SK-N-SH (cell line): ENCODE measurements around the gene CD34. TPM values are rescaled to one million over a fixed set of nuclear protein-coding genes. Genes with fewer than 3 reads are reported as not detected.

Experiments
- CTCF ChIA-PET: fragments of 300-600, 350-600 bp; formaldehyde crosslinking; extraction: SDS; loops from one replicate; lab custom pipeline; 2021; lab: Yijun Ruan, JAX
- POLR2A ChIA-PET: fragments of 350-600 bp; sonication (Branson Sonifier 250); formaldehyde crosslinking; extraction: SDS; loops from one replicate; lab custom pipeline; 2020; ENCODE audit warnings: antibody characterized with exemption, inconsistent platforms; lab: Yijun Ruan, JAX
- DNase-seq: peaks from one replicate; pipeline ENCODE4 v3.0.0; 2012
- H2AFZ ChIP-seq: fragments of 200-600 bp; sonication (generic); 2 replicates; pipeline ENCODE4 v1.8.1; 2016; ENCODE audit warnings: antibody characterized with exemption, mild to moderate bottlenecking, low read depth
- H3F3A ChIP-seq: fragments of 200-600 bp; sonication (generic); replicated peaks from 2 replicates; pipeline ENCODE3; 2016; ENCODE audit warnings: antibody characterized with exemption, mild to moderate bottlenecking; ENCODE audit not compliant: insufficient read depth
- H3K27ac ChIP-seq, 2 experiments: fragments of 200-500 bp in 1 of 2; fragments of 200-600 bp in 1 of 2; sonication (Bioruptor generic) in 1 of 2; sonication (generic), shearing (Covaris generic) in 1 of 2; 2 replicates each; pipeline versions ENCODE4 v1.5.1 to v1.6.1; 2014 to 2016; ENCODE audit warnings: low read depth in 2 of 2, inconsistent platforms in 1 of 2, low read length in 1 of 2, mild to moderate bottlenecking in 1 of 2, mixed read lengths in 1 of 2
- H3K27me3 ChIP-seq: fragments of 200-600 bp; sonication (generic), shearing (Covaris generic); 2 replicates; pipeline ENCODE4 v1.6.1; 2016; ENCODE audit warnings: mixed run types; ENCODE audit not compliant: insufficient read depth
- H3K36me3 ChIP-seq, 2 experiments: fragments of 200-500 bp in 1 of 2; fragments of 200-600 bp in 1 of 2; sonication (Bioruptor generic) in 1 of 2; sonication (generic) in 1 of 2; replicated peaks in 1 of 2; 2 replicates each; pipeline versions ENCODE3 to v1.5.1; 2014 to 2016; ENCODE audit warnings: low read length in 1 of 2, mild to moderate bottlenecking in 1 of 2; ENCODE audit not compliant: insufficient read depth in 2 of 2, control insufficient read depth in 1 of 2
- H3K4me1 ChIP-seq, 2 experiments: fragments of 200-500 bp in 1 of 2; fragments of 200-600 bp in 1 of 2; sonication (Bioruptor generic) in 1 of 2; sonication (generic), shearing (Covaris generic) in 1 of 2; 2 replicates each; pipeline versions ENCODE4 v1.5.1 to v1.6.1; 2014 to 2016; ENCODE audit warnings: low read depth in 1 of 2, low read length in 1 of 2, mixed run types in 1 of 2; ENCODE audit not compliant: insufficient read depth in 2 of 2, control insufficient read depth in 1 of 2
- H3K4me2 ChIP-seq: fragments of 200-600 bp; sonication (generic), shearing (Covaris generic); 2 replicates; pipeline ENCODE4 v1.6.1; 2017; ENCODE audit warnings: mixed run types
- H3K4me3 ChIP-seq, 2 experiments: fragments of 200-500 bp in 1 of 2; fragments of 200-600 bp in 1 of 2; sonication (Bioruptor generic) in 1 of 2; sonication (generic), shearing (Covaris generic) in 1 of 2; 2 replicates each; pipeline versions ENCODE4 v1.5.1 to v1.8.1; 2014 to 2016; ENCODE audit warnings: low read depth in 2 of 2, inconsistent platforms in 1 of 2, low read length in 1 of 2, mild to moderate bottlenecking in 1 of 2, mixed read lengths in 1 of 2, moderate library complexity in 1 of 2
- H3K79me2 ChIP-seq: fragments of 200-600 bp; sonication (generic); 2 replicates; pipeline ENCODE4 v1.8.1; 2017; ENCODE audit warnings: mild to moderate bottlenecking; ENCODE audit not compliant: insufficient read depth
- H3K9ac ChIP-seq: fragments of 200-600 bp; sonication (generic); 2 replicates; pipeline ENCODE4 v1.6.1; 2017; ENCODE audit warnings: mixed run types
- H3K9me2 ChIP-seq: fragments of 200-600 bp; sonication (generic); 2 replicates; pipeline ENCODE4 v1.6.1; 2017; ENCODE audit warnings: mixed run types
- H3K9me3 ChIP-seq: fragments of 200-600 bp; sonication (generic); 2 replicates; pipeline ENCODE4 v1.6.1; 2017; ENCODE audit warnings: mixed run types, mild to moderate bottlenecking, moderate library complexity
- H4K20me1 ChIP-seq: fragments of 200-600 bp; sonication (generic); 2 replicates; pipeline ENCODE4 v1.6.1; 2017; ENCODE audit warnings: mild to moderate bottlenecking, mixed run types; ENCODE audit not compliant: insufficient read depth
- CTCF ChIP-seq: fragments of 200-600 bp; sonication (generic); IDR thresholded peaks from 2 replicates; pipeline ENCODE4 v1.6.1; 2017; ENCODE audit warnings: antibody characterized with exemption, mild to moderate bottlenecking, moderate library complexity
- FOSL2 ChIP-seq: IDR thresholded peaks from 2 replicates; pipeline ENCODE4 v1.4.0; 2012; ENCODE audit warnings: low read depth, mild to moderate bottlenecking, moderate library complexity, borderline replicate concordance
- FOXJ3 ChIP-seq: sonication (generic); formaldehyde crosslinking; IDR thresholded peaks from 2 replicates; pipeline ENCODE4 v1.5.1; 2020; ENCODE audit warnings: mild to moderate bottlenecking, missing genetic modification reagents
- NFIC ChIP-seq: IDR thresholded peaks from 2 replicates; pipeline ENCODE4 v1.4.0; 2012; ENCODE audit warnings: borderline replicate concordance
- RAD21 ChIP-seq: IDR thresholded peaks from 2 replicates; pipeline ENCODE4 v1.6.1; 2012; ENCODE audit warnings: mild to moderate bottlenecking, low read length
- REST ChIP-seq: IDR thresholded peaks from 2 replicates; pipeline ENCODE4 v1.6.1; 2012; ENCODE audit warnings: mild to moderate bottlenecking, low read depth, low read length, moderate library complexity
- RFX5 ChIP-seq: IDR thresholded peaks from 2 replicates; pipeline ENCODE4 v1.6.1; 2012; ENCODE audit warnings: mild to moderate bottlenecking, improper control_type of control experiment, low read length
- RXRA ChIP-seq: IDR thresholded peaks from 2 replicates; pipeline ENCODE4 v1.4.0; 2012; ENCODE audit warnings: low read depth, mild to moderate bottlenecking, borderline replicate concordance
- TAF1 ChIP-seq: IDR thresholded peaks from 2 replicates; pipeline ENCODE4 v1.6.1; 2012; ENCODE audit warnings: low read depth, mild to moderate bottlenecking, low read length, moderate library complexity, borderline replicate concordance
- TCF12 ChIP-seq: IDR thresholded peaks from 2 replicates; pipeline ENCODE4 v1.4.0; 2012
- TEAD4 ChIP-seq: IDR thresholded peaks from 2 replicates; pipeline ENCODE4 v1.4.0; 2012; ENCODE audit warnings: mild to moderate bottlenecking, borderline replicate concordance; ENCODE audit not compliant: insufficient read depth
- WGBS: methylation state at CpG from one replicate; pipeline ENCODE4 v1.1.6; 2017; ENCODE audit warnings: low lambda C conversion rate; 5-methylcytosine and 5-hydroxymethylcytosine counted together
- polyA plus RNA-seq, 3 experiments: library from polyadenylated mRNA; depleted of rRNA; stranded (reverse); fragments of >200 nt; gene quantifications; 2 replicates each; pipeline ENCODE4 v1.2.3, GENCODE V29; 2012
- TF ChIP-seq, protein P1 (sequence below): IDR thresholded peaks from 2 replicates; pipeline ENCODE4; 2012
- TF ChIP-seq, protein P2 (sequence below): IDR thresholded peaks from 2 replicates; pipeline ENCODE4 v1.4.0; 2012; ENCODE audit warnings: low read depth, borderline replicate concordance
- TF ChIP-seq, protein P3 (sequence below): fragments of 150-350 bp; IDR thresholded peaks from 2 replicates; pipeline ENCODE4 v1.6.1; 2016; ENCODE audit warnings: mild to moderate bottlenecking, low read depth, low read length
- TF ChIP-seq, protein P4 (sequence below): IDR thresholded peaks from 2 replicates; pipeline ENCODE4 v1.4.0; 2012; ENCODE audit warnings: low read depth, borderline replicate concordance

Gene CD34
- polyA plus RNA-seq, 1 of the 3 experiments (the other 2 are of a cell fraction): 0.59 TPM

DNA sequence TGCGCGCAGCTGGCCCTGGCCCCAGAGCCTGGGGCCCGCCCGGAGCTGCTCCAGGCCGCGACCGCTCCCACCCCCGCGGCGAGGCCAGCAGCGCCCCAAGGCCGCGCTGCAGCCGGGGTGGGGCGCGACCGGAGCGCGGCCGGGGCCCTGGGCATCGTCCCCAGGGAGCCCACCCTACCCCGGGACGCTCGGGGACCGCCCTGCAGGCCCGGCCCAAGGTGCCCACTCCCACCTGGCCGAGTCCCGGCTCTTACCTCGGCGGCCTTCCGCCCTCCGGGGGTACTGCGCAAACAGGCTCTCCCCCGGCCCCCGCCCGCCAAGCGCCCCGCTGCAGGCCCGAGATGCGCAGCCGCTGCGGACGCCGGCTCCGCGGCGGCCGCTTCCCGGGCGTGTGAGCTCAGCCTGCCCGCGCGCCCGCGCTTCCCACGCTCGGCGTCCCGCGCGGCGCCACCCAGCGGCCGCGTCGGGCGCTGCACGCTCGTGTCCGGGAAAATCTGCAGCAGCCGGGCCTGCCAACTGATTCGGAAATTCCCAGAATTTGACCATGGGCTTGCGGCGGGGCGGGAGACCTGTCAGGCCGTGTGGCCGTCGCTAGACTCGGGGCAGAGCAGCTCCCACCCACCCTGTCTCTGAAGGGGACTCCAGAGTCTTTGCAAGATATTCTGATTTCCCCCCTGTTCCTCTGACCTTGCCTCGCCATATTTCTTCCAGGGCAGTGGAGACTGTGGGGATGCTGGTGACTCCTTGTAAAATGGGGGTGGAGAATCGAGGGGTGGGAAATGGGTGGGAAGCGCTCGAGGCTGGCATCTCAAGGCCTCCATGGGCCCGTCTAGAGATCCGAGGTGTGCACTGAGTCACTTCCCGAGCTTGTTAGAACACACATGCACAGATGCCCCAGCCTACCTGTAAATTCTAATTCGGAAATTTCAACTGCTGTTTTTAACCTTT, 41.9 kb downstream of the CD34 start (continued):
- TF ChIP-seq, protein P1, sequence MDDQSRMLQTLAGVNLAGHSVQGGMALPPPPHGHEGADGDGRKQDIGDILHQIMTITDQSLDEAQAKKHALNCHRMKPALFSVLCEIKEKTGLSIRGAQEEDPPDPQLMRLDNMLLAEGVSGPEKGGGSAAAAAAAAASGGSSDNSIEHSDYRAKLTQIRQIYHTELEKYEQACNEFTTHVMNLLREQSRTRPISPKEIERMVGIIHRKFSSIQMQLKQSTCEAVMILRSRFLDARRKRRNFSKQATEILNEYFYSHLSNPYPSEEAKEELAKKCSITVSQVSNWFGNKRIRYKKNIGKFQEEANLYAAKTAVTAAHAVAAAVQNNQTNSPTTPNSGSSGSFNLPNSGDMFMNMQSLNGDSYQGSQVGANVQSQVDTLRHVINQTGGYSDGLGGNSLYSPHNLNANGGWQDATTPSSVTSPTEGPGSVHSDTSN: no peak
- no peak for TF ChIP-seq FOXJ3 (CRISPR knock-in tag)
- TF ChIP-seq, protein P2, sequence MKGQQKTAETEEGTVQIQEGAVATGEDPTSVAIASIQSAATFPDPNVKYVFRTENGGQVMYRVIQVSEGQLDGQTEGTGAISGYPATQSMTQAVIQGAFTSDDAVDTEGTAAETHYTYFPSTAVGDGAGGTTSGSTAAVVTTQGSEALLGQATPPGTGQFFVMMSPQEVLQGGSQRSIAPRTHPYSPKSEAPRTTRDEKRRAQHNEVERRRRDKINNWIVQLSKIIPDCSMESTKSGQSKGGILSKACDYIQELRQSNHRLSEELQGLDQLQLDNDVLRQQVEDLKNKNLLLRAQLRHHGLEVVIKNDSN: no peak
- TF ChIP-seq, protein P3, sequence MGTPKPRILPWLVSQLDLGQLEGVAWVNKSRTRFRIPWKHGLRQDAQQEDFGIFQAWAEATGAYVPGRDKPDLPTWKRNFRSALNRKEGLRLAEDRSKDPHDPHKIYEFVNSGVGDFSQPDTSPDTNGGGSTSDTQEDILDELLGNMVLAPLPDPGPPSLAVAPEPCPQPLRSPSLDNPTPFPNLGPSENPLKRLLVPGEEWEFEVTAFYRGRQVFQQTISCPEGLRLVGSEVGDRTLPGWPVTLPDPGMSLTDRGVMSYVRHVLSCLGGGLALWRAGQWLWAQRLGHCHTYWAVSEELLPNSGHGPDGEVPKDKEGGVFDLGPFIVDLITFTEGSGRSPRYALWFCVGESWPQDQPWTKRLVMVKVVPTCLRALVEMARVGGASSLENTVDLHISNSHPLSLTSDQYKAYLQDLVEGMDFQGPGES: no peak
- peak; percentile 62 for TF ChIP-seq CTCF
- TF ChIP-seq TAF1: no peak
- TF ChIP-seq RAD21: peak; percentile 54; the same call in 1 of the 2 replicates

DNA sequence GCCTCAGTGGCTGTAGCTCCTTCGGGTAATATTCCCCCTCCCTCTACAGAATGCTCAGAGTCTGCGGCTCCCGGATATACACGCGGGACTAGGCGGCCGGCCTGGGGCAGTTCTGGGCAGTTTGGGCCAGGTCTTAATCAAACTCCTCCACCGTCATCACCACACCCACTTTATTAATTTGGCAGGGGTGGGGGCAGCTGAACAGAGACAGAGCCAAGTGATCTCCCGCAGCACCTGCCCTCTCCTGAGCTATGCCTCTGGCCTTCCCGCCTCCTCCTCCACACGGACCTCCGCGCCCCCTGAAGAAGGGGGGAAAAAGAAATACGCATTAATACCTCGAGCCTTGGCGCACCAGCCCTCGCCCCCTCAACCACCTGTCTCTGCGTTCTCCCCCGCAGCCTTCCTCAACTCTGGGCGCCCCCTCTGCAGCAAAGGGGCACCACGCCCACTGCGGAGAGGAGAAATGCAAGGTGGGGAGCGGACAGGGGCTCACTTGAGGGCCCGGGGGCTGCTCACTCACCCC, 42.6 kb downstream of the CD34 start:
- 9% methylated on average over 17 of the region's 24 CpGs for WGBS
- peaks cover 0 to 26% of the 10 kb centered on the region in 2 experiments for H3K36me3 ChIP-seq
- H3K4me2 ChIP-seq: peak overlapping the region; percentile 97
- H4K20me1 ChIP-seq: no peaks in the 10 kb centered on the region
- DNase-seq: peak; percentile 54
- H3K9ac ChIP-seq: peak overlapping the region; percentile 90
- no peaks in the 10 kb centered on the region for H3K9me2 ChIP-seq
- H3K27me3 ChIP-seq: no peaks in the 10 kb centered on the region
- H2AFZ ChIP-seq: peak overlapping the region; percentile 84
- no peaks in the 10 kb centered on the region for H3K9me3 ChIP-seq
- H3F3A ChIP-seq: no peaks in the 10 kb centered on the region
- CTCF ChIA-PET: interaction anchor here (0.7 to 10.8 kb wide), 34 partner anchors 8 to 301 kb away, joined by 3 to 181 read pairs (median 5); no protein-coding TSS in a partner anchor
- H3K4me3 ChIP-seq: peak overlapping the region; percentile 78 to 85
- peaks cover 7% of the 10 kb centered on the region; the same call in 1 of the 2 replicates for H3K79me2 ChIP-seq
- H3K4me1 ChIP-seq: peaks cover 0 to 32% of the 10 kb centered on the region in 2 experiments; a peak in 1 of 4 replicates
- POLR2A ChIA-PET: interaction anchor here (1.0 to 1.3 kb wide), 2 partner anchors 12 to 95 kb away, joined by 3 to 4 read pairs; no protein-coding TSS in a partner anchor
- H3K27ac ChIP-seq: peak overlapping the region in 1 of 2 experiments; percentile 47; a peak in 1 of 4 replicates
- TF ChIP-seq TEAD4 (no peak), NFIC (no peak), FOXJ3 (CRISPR knock-in tag) (no peak), RAD21 (no peak), REST (no peak), TCF12 (no peak), FOSL2 (no peak), RFX5 (no peak), RXRA (no peak)
- TF ChIP-seq, protein P2: no peak
- TF ChIP-seq, protein P4, sequence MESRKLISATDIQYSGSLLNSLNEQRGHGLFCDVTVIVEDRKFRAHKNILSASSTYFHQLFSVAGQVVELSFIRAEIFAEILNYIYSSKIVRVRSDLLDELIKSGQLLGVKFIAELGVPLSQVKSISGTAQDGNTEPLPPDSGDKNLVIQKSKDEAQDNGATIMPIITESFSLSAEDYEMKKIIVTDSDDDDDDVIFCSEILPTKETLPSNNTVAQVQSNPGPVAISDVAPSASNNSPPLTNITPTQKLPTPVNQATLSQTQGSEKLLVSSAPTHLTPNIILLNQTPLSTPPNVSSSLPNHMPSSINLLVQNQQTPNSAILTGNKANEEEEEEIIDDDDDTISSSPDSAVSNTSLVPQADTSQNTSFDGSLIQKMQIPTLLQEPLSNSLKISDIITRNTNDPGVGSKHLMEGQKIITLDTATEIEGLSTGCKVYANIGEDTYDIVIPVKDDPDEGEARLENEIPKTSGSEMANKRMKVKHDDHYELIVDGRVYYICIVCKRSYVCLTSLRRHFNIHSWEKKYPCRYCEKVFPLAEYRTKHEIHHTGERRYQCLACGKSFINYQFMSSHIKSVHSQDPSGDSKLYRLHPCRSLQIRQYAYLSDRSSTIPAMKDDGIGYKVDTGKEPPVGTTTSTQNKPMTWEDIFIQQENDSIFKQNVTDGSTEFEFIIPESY: no peak
